KMS-11 (cell line): Measurements from ENCODE around the gene PIK3CG.

Experiments used
- H2AFZ ChIP-seq: fragments of 200-600 bp; sonication (generic); 2 replicates; pipeline ENCODE4 v1.6.1; 2016; ENCODE audit warnings: antibody characterized with exemption, mixed run types, low read depth
- H3K27ac ChIP-seq: fragments of 200-600 bp; sonication (generic); 2 replicates; pipeline ENCODE4 v1.6.1; 2016; ENCODE audit warnings: mild to moderate bottlenecking, mixed run types
- H3K27me3 ChIP-seq: fragments of 200-600 bp; sonication (generic); 2 replicates; pipeline ENCODE4 v1.6.1; 2017; ENCODE audit warnings: mild to moderate bottlenecking, low read depth, mixed run types, moderate library complexity; ENCODE audit not compliant: insufficient read depth
- H3K36me3 ChIP-seq: fragments of 200-600 bp; sonication (generic); 2 replicates; pipeline ENCODE4 v1.6.1; 2017; ENCODE audit warnings: mild to moderate bottlenecking, mixed run types; ENCODE audit not compliant: insufficient read depth
- H3K4me1 ChIP-seq: fragments of 200-600 bp; sonication (generic); 2 replicates; pipeline ENCODE4 v1.6.1; 2016; ENCODE audit warnings: mild to moderate bottlenecking, low read depth, mixed run types; ENCODE audit not compliant: poor library complexity, severe bottlenecking
- H3K4me2 ChIP-seq: fragments of 200-600 bp; sonication (generic); 2 replicates; pipeline ENCODE4 v1.7.0; 2016; ENCODE audit warnings: mild to moderate bottlenecking, mixed run types
- H3K4me3 ChIP-seq: fragments of 200-600 bp; sonication (generic); IDR thresholded peaks from 2 replicates; pipeline ENCODE4 v1.6.1; 2017; ENCODE audit warnings: low read depth, low read length, mixed read lengths; ENCODE audit not compliant: insufficient read depth
- H3K79me2 ChIP-seq: fragments of 200-600 bp; sonication (generic); 2 replicates; pipeline ENCODE4 v1.6.1; 2016; ENCODE audit warnings: low read depth, mixed run types; ENCODE audit not compliant: insufficient read depth
- H3K9ac ChIP-seq: fragments of 200-600 bp; sonication (generic); 2 replicates; pipeline ENCODE4 v1.6.1; 2016; ENCODE audit warnings: mild to moderate bottlenecking, mixed run types
- H4K20me1 ChIP-seq: fragments of 200-600 bp; sonication (generic); 2 replicates; pipeline ENCODE4 v1.6.1; 2016; ENCODE audit warnings: mild to moderate bottlenecking, mixed run types; ENCODE audit not compliant: insufficient read depth
- CTCF ChIP-seq: fragments of 200-600 bp; sonication (generic); conservative IDR thresholded peaks from 2 replicates; pipeline ENCODE4 v1.6.1; 2017; ENCODE audit warnings: low read depth, mild to moderate bottlenecking, antibody characterized with exemption, low read length, moderate library complexity, mixed read lengths

The PIK3CG gene

DNA sequence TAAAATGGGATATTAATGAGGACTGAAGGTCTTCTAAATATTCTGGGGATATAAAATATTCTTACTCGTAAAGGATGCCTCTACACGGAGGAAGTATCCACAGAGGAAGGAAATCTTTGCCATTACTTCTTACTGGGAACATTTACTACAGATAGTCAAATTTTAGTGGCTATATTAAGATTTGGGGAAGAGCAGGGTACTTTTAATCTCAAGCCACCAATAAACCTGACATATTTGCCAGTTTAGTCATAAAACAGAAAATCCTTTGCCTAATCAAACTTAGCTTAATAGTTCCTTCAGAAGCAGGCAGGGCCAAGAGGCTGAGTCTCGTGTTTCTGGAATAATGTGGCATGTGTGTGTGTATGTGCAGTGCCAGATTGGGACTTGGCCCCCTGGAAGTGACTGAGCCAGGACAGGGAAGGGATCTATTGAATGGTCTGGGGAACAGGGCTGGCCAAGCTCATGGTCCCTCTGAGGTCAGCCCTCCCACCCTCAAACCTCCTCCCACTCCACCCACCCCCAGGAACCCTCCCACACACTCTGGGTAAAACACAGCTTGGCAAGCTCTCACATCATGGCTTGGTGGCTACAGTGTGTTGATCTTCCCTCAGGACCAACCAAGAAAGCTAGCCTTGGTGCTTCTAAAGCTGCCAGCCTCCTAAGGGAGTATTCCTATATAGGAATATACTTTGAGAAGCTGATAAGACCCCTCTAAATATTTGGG is 1.6 kb upstream of the PIK3CG start:
- H3K4me1 ChIP-seq = peaks cover 25% of the 10 kb centered on the region
- H3K79me2 ChIP-seq = 0 out of 2 replicates have a peak, but pooled peaks cover 4% of the 10 kb centered on the region
- H3K4me3 ChIP-seq = no peak overlapping the region
- no peak for TF ChIP-seq CTCF
- no peak overlapping the region for H3K27ac ChIP-seq
- no peak overlapping the region for H2AFZ ChIP-seq
- no peak overlapping the region for H3K9ac ChIP-seq
- H3K27me3 ChIP-seq = no peaks in the 10 kb centered on the region
- H4K20me1 ChIP-seq = no peaks in the 10 kb centered on the region
- H3K36me3 ChIP-seq = no peaks in the 10 kb centered on the region
- H3K4me2 ChIP-seq = no peak overlapping the region

DNA sequence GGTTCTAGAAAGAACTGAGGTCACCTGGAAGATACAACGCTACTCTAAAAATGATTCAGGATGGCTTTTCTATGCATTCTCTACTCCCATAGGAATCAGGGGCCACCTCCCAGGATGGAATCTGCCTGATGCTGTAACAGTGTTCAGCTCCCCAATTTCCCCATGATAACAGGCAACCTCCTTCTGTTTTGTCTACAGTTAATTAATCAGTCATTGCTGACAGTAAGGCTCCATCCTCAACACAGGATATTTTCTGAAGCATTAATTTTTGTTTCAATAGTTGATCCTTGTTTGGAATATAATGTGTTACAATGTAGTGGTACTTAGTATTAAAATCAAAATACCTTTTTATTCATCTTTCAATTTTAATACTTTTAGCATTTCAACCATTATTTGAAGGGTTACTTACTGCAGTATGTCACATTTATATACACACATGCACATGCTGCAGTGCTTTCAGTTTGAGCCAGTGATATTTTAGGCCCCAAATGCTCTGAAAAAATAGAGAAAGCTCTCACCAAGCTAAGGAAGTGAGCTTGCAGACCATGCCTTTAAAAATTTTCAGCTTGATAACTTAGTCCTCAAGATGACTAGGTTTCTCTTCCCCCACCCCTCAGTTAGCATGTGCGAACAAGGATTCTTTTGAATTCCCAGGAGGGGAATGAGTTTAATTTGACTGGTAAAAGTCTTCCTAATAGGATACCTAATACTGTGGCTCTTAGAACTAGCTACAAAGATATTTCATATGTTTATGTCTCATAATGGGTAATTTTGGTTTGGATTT is 592 bp upstream of the PIK3CG start:
- H3K27ac ChIP-seq = peak overlapping the region; percentile 48
- H3K79me2 ChIP-seq = 0 out of 2 replicates have a peak, but pooled peaks cover 4% of the 10 kb centered on the region
- TF ChIP-seq CTCF = no peak
- no peaks in the 10 kb centered on the region for H4K20me1 ChIP-seq
- no peak overlapping the region for H3K4me3 ChIP-seq
- H3K27me3 ChIP-seq = no peaks in the 10 kb centered on the region
- H3K4me1 ChIP-seq = peaks cover 24% of the 10 kb centered on the region
- H2AFZ ChIP-seq = peak overlapping the region; percentile 73
- H3K4me2 ChIP-seq = peak overlapping the region; percentile 84
- H3K36me3 ChIP-seq = no peaks in the 10 kb centered on the region
- peak overlapping the region; percentile 54 for H3K9ac ChIP-seq

- Histone ChIP-seq H3K79me2 (0 out of 2 replicates have a peak, but pooled peaks cover 4% of the 10 kb centered on the region), H3K9ac (peak overlapping the region; percentile 54), H3K4me2 (peak overlapping the region; percentile 84), H3K4me1 (peaks cover 45% of the 10 kb centered on the region), H3K4me3 (no peak overlapping the region), H3K27me3 (no peaks in the 10 kb centered on the region), H3K36me3 (no peaks in the 10 kb centered on the region), H4K20me1 (no peaks in the 10 kb centered on the region), H2AFZ (no peak overlapping the region), H3K27ac (no peak overlapping the region)
- TF ChIP-seq CTCF = no peak
Measured at GRCh38 chr7:106866298-106867281, 1.5 kb downstream of the PIK3CG start.
